Hematopoietic multipotent progenitor cell treated with erythropoietin and hydrocortisone succinate and interleukin-3 and kit ligand, for 4 days (in vitro differentiated cells): ENCODE data around the gene TYROBP.

ENCODE experiments used
- DNase-seq: peaks from one replicate; pipeline ENCODE4 v3.0.0-alpha.2; 2015

Gene TYROBP

DNA sequence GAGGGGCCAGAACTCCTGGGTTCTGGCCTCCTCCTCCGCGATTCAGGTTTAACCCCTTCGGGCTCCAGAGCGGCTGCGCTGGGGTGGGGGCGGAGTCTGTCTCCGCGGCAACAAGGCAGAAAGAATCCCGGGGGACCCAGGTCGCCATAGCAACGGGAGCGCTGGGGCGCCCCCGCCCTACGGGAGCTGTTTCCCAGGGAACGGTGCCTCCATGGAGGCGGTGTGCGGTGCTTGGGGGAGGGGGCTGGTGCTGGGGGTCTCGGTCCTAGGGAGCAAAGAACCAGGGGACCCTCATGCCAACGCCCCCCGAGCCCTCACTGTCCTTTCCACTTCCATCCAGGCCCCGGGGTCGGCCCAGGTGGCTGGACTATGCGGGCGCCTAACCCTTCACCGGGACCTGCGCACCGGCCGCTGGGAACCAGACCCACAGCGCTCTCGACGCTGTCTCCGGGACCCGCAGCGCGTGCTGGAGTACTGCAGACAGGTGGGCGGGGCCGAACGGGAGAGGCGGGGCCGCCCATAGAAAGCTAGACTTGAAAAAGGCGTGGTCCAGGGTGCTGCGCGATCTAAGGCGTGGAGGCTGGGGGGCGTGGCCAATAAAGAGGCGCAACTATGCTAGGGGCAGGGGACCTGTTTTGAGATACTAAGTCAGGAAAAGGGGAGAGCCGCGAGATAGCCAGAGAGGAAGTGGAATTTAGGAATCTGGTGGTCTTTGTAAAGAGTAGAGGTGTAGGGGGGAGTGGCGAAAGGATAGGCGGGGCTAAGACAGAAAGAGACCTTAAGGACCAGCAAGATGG is 38.6 kb downstream of the TYROBP start:
- DNase-seq, result peak; percentile 96

DNA sequence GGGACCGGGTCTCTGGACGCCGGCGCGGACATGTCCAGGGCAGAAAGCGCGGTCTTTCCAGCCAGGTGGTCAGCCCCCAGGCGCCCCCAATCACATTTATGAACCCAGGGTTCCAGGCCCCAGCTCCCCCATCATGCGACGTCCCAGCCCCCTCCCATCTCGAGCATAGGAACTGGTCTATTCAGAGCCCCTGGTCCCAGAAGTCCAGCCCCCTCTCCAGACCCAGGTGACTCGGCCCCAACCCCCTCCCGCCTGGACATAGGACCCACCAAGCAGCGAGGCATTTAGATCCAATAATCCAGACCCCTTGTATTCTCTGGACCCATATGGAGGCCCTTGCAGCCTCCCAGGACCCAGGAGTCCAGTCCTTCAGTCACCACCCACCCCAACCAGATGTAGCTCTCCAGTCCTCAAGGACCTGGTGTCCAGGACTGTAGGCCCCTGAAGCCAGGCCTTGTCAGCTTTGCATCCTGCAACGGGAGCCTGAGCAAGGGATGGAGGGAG is 39.2 kb downstream of the TYROBP start:
- no peak for DNase-seq

DNA sequence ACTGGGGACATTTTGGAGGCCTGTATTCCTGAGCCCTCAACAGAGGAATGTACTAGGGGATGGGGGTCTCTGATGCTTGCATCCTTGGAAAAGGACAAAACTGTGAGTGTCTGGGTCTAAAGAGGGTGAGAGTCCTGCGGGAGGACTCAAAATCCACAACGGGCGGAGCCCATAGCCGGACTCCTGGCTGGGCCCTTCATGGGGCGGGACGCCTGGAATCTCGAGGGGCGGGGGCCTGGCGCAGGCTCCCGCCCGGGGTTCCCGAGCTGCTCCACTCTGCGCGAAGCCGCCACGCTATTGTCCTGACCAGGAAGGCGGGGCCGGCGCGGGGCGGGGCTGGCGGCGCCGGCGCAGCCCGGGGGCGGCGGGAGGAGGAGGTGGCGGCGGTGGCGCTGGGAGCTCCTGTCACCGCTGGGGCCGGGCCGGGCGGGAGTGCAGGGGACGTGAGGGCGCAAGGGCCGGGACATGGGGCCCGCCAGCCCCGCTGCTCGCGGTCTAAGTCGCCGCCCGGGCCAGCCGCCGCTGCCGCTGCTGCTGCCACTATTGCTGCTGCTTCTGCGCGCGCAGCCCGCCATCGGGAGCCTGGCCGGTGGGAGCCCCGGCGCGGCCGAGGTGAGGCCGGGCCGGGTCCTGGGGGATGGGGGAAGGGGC is 39.8 kb downstream of the TYROBP start, which contains the start of gene APLP1:
TSS of gene APLP1 (plus strand) at position 403 of the 651 bp plus-strand sequence. CDS start at position 466, 63 bp downstream.
- peak; percentile 64 for DNase-seq

DNA sequence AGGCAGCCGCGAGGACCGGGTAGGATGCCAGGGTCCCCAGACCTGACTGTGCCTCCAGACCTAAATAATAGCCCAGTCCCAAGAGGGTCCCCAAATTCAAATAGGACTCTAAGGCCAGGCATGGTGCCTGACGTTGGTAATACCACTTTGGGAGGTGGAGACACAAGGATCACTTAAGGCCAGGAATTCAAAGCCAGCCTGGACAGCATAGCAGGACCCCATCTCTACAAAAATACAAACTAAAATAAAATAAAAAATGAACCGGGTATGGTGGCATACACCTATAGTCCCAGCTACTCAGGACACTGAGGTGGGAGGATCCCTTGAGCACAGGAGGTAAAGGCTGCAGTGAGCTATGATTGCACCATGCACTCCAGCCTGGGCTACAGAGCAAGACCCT is 45.1 kb downstream of the TYROBP start:
- DNase-seq, result no peak

DNA sequence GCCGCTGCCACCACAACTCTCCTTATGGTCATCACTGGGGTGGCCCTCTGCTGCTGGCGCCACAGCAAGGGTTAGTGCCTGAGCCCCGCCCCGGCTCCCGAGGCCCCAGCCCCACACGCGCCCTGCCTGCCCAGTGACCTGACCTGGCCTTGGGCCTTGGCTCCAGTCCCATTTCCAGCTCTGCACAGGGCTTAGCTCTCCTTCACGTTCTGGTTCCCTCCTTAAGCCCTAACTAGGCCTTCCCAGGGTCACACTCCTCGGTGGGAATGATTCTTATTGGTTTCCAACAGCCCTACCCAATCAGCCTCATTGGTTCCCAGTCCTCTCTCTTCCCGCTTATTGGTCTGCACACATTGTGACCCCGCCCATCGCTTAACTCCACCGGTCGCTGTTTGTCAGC is 45.6 kb downstream of the TYROBP start:
- DNase-seq, result no peak

DNA sequence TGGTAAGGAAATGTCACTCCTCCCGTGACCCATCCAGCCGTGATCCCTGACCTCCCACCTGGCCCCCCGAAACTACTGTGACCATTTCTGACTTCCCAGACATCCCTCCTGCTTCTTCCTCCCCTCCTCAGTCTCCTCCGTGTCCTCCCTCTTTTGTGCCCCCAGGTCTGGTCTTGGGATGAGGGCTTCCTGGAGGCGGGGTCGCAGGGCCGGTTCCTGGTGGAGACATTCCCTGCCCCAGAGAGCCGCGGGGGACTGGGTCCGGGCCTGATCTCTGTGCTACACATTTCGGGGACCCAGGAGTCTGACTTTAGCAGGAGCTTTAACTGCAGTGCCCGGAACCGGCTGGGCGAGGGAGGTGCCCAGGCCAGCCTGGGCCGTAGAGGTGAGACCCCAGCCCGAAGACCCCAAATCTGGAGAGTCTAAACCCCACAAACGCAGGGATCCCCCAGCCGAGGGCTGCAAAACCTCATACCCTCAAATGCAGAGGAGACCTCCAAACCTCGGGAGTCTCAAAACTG is 46.4 kb downstream of the TYROBP start:
- DNase-seq, result no peak

DNA sequence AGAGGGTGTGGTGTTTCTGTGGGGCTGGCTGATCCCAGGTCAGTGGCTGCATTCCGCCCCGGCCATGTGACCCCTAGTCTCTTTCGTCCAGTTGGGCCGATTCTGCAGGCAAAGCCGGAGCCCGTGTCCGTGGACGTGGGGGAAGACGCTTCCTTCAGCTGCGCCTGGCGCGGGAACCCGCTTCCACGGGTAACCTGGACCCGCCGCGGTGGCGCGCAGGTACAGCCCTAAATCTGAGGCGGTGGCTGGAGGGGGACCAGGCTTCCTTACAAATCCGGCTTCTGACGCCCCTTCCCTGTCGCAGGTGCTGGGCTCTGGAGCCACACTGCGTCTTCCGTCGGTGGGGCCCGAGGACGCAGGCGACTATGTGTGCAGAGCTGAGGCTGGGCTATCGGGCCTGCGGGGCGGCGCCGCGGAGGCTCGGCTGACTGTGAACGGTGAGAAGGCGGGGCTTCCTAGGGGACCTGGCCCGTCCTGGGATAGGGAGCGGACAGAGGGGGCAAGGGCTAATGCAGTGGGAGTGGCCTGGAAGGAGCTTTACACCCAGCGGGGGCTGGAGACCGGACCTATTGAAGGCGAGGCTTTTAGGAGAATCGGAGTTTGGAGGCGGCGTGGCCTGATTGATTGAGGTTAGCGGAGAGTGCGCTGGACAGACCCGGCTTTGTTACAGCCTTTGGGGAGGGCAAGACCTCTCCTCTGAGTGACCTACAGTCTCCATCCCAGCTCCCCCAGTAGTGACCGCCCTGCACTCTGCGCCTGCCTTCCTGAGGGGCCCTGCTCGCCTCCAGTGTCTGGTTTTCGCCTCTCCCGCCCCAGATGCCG is 47.1 kb downstream of the TYROBP start:
- DNase-seq, result no peak

DNA sequence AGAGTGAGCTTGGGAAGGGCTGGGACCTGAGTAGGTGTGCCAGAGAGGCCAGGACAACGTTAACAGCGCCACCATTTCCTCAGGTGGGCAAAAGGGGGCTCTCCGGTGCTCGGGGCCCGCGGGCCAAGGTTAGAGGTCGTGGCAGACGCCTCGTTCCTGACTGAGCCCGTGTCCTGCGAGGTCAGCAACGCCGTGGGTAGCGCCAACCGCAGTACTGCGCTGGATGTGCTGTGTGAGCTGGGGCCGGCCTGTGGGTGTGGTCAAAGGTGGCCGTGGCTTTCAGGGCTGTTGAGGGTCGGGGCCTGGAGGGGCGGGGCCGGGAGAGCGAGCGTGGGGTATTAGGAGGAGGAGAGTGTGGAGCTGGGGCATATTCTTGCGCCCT is 47.7 kb downstream of the TYROBP start:
- no peak for DNase-seq

DNA sequence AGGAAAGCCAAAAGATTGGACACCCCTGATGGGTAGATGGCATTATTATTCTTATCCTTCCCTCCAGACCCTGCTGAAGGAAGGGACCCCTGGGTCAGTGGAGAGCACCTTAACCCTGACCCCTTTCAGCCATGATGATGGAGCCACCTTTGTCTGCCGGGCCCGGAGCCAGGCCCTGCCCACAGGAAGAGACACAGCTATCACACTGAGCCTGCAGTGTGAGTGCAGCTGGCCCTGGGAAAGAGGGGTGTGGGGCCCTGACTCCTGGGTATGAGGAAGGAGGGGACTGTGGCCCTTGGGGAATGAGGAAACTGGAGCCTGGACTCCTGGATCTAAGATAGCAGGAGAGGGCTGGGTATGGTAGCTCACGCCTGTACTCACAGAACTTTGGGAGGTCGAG is 48.7 kb downstream of the TYROBP start:
- DNase-seq, result no peak

DNA sequence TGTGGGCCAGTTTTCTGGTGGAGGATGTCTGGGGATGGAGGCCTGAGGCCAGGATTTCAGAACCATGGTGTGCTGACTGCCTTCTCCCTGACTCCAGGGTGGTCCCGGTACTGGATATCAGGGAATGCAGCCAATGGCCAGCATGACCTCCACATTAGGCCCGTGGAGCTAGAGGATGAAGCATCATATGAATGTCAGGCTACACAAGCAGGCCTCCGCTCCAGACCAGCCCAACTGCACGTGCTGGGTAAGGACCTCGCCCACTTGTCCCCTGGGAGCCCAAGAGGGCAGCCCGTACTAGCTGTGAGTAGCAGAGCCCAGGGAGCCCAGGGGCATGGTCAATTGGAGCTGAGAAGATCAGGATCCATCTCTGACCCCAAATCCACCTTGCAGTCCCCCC is 49.8 kb downstream of the TYROBP start:
- no peak for DNase-seq

DNA sequence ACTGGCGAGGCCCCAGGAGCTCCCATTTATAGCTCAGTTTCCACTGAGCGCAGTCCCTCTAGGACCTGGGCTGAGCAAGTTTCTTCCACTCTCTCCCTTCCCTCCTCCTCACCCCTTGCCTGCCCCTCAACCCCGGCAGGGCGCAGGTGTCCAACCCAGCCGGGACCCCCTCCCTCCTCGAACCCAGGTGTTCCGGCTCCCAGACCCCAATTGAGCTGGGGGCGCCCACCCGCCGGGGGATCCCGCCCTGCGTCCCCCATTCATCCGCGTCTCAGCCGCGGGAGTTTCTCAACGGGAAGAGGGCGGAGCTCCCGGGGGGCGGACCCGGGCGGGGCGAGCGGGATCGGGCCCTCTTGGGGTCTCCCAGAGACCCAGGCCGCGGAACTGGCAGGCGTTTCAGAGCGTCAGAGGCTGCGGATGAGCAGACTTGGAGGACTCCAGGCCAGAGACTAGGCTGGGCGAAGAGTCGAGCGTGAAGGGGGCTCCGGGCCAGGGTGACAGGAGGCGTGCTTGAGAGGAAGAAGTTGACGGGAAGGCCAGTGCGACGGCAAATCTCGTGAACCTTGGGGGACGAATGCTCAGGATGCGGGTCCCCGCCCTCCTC is 51.4 kb downstream of the TYROBP start, which contains the start of gene KIRREL2:
TSS of gene KIRREL2 (plus strand) at position 366 of the 604 bp plus-strand sequence. CDS start at position 575, 209 bp downstream.
- peak; percentile 28 for DNase-seq
